SK-N-SH treated with all-trans-retinoic acid at 6 μM for 48 hours (cell line): Measurements from ENCODE around the gene MRPL21.

Experiments used
- ATAC-seq: fragments of 200-7000 bp; cut with Tn5 transposase; 3 replicates; pipeline ENCODE4 v1.9.1; 2020; ENCODE audit warnings: mild to moderate bottlenecking, moderate library complexity
- ARNTL ChIP-seq: fragments of 450-650 bp; formaldehyde crosslinking; IDR thresholded peaks from 2 replicates; pipeline ENCODE4 v1.5.0; 2020; ENCODE audit warnings: low read depth, mild to moderate bottlenecking, moderate library complexity, borderline replicate concordance
- BACH2 ChIP-seq: fragments of 250-450 bp; sonication (Bioruptor Pico); IDR thresholded peaks from 2 replicates; pipeline ENCODE4 v1.9.0; 2021; ENCODE audit warnings: mild to moderate bottlenecking, borderline replicate concordance
- CREB5 ChIP-seq: fragments of 250-450 bp; sonication (Bioruptor Pico); IDR thresholded peaks from 2 replicates; pipeline ENCODE4 v1.5.1; 2020; ENCODE audit warnings: low read depth, mild to moderate bottlenecking, moderate library complexity
- CSDC2 ChIP-seq: fragments of 250-450 bp; sonication (Bioruptor Pico); IDR thresholded peaks from 2 replicates; pipeline ENCODE4 v1.5.0; 2020; ENCODE audit warnings: mild to moderate bottlenecking, moderate library complexity
- ESRRG ChIP-seq: fragments of 250-450 bp; sonication (Bioruptor Pico); IDR thresholded peaks from 2 replicates; pipeline ENCODE4 v1.6.1; 2021; ENCODE audit warnings: mild to moderate bottlenecking
- OSR1 ChIP-seq: fragments of 250-450 bp; sonication (Bioruptor Pico); IDR thresholded peaks from 2 replicates; pipeline ENCODE4 v1.8.0; 2022; ENCODE audit warnings: moderate library complexity, mild to moderate bottlenecking, inconsistent platforms
- PATZ1 ChIP-seq: fragments of 250-450 bp; sonication (Bioruptor Pico); IDR thresholded peaks from 2 replicates; pipeline ENCODE4 v1.8.0; 2020; ENCODE audit warnings: mild to moderate bottlenecking, moderate library complexity, borderline replicate concordance
- PPARA ChIP-seq: fragments of 250-450 bp; sonication (Bioruptor Pico); IDR thresholded peaks from 2 replicates; pipeline ENCODE4 v1.5.0; 2020; ENCODE audit warnings: mild to moderate bottlenecking, borderline replicate concordance
- SNAI2 ChIP-seq: fragments of 250-450 bp; sonication (Bioruptor Pico); IDR thresholded peaks from 2 replicates; pipeline ENCODE4 v1.5.0; 2020; ENCODE audit warnings: mild to moderate bottlenecking, moderate library complexity
- TCF4 ChIP-seq: fragments of 250-450 bp; sonication (Bioruptor Pico); IDR thresholded peaks from 2 replicates; pipeline ENCODE4 v1.8.0; 2021; ENCODE audit warnings: mild to moderate bottlenecking, moderate library complexity, borderline replicate concordance
- TOX ChIP-seq: fragments of 250-450 bp; sonication (Bioruptor Pico); IDR thresholded peaks from 2 replicates; pipeline ENCODE4 v1.8.0; 2021; ENCODE audit warnings: mild to moderate bottlenecking, moderate library complexity, borderline replicate concordance
- TSHZ2 ChIP-seq: fragments of 250-450 bp; sonication (Bioruptor Pico); IDR thresholded peaks from 2 replicates; pipeline ENCODE4 v1.5.0; 2020; ENCODE audit warnings: mild to moderate bottlenecking, moderate library complexity
- ZC3H10 ChIP-seq: fragments of 250-450 bp; sonication (Bioruptor Pico); IDR thresholded peaks from 2 replicates; pipeline ENCODE4 v1.5.1; 2021; ENCODE audit warnings: mild to moderate bottlenecking, moderate library complexity
- ZFP3 ChIP-seq: fragments of 250-450 bp; sonication (Bioruptor Pico); IDR thresholded peaks from 2 replicates; pipeline ENCODE4 v1.5.0; 2020; ENCODE audit warnings: mild to moderate bottlenecking, moderate library complexity
- ZFP30 ChIP-seq: fragments of 450-650 bp; formaldehyde crosslinking; IDR thresholded peaks from 2 replicates; pipeline ENCODE4 v1.5.0; 2022; ENCODE audit warnings: mild to moderate bottlenecking, moderate library complexity
- ZNF565 ChIP-seq: fragments of 450-650 bp; formaldehyde crosslinking; conservative IDR thresholded peaks from 2 replicates; pipeline ENCODE4 v1.5.0; 2020; ENCODE audit warnings: low read depth, mild to moderate bottlenecking, moderate library complexity
- ZNF70 ChIP-seq: fragments of 450-650 bp; formaldehyde crosslinking; IDR thresholded peaks from 2 replicates; pipeline ENCODE4 v1.5.0; 2020; ENCODE audit warnings: mild to moderate bottlenecking, moderate library complexity
- ZNF8 ChIP-seq: fragments of 450-650 bp; formaldehyde crosslinking; IDR thresholded peaks from 2 replicates; pipeline ENCODE4 v1.5.0; 2020; ENCODE audit warnings: mild to moderate bottlenecking, moderate library complexity
- TF ChIP-seq, protein P1 (sequence below): fragments of 250-450 bp; sonication (Bioruptor Pico); IDR thresholded peaks from 2 replicates; pipeline ENCODE4 v1.8.0; 2021; ENCODE audit warnings: low read depth, mild to moderate bottlenecking, moderate library complexity, borderline replicate concordance
- TF ChIP-seq, protein P2 (sequence below): fragments of 250-450 bp; sonication (Bioruptor Pico); IDR thresholded peaks from 2 replicates; pipeline ENCODE4 v1.5.1; 2021; ENCODE audit warnings: mild to moderate bottlenecking, moderate library complexity

The MRPL21 gene

DNA sequence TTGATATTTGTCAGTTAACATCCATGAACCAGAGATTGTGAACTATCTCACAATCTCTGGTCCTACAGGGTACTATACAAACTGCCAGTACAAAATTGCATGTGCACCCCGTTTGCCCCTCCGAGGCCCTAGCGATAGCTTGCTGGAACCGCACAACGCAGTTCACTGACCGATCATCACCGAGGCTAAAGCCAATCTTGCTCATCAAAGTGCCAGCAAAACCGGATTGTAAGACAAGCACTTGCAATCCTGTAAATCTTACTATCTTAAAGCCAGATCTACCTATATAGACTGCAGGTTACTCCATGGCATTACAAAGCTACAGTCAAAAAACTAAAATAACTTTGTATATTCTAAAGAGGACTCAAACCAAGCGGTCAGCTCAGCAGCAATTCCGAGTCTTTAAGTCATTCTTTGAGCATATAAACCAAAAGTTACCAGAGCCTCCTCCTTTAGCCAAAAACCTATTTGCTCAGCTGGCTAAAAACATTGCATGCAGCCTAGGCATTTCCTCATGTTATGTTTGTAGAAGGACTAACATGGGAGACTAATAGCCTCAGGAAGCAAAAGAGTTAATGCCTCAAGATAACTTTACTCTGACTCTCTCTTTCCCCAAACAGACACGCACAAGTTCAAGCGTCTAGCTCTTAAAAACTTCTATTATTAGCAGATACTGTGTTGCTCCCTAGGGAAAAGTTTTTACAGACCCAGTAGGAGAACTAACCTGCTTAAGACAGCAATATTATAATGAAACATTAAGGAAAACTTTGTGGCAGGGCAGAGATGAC is 31.2 kb downstream of the MRPL21 start:
- TF ChIP-seq TOX (CRISPR knock-in tag) = no peak
- TF ChIP-seq CREB5 (CRISPR knock-in tag) = no peak
- no peak for TF ChIP-seq ZNF8
- no peak for TF ChIP-seq SNAI2
- no peak for TF ChIP-seq ARNTL
- no peak for TF ChIP-seq ZNF565 (CRISPR knock-in tag)
- TF ChIP-seq PPARA = no peak
- TF ChIP-seq, protein P1, sequence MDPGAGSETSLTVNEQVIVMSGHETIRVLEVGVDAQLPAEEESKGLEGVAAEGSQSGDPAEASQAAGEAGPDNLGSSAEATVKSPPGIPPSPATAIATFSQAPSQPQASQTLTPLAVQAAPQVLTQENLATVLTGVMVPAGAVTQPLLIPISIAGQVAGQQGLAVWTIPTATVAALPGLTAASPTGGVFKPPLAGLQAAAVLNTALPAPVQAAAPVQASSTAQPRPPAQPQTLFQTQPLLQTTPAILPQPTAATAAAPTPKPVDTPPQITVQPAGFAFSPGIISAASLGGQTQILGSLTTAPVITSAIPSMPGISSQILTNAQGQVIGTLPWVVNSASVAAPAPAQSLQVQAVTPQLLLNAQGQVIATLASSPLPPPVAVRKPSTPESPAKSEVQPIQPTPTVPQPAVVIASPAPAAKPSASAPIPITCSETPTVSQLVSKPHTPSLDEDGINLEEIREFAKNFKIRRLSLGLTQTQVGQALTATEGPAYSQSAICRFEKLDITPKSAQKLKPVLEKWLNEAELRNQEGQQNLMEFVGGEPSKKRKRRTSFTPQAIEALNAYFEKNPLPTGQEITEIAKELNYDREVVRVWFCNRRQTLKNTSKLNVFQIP (CRISPR knock-in tag) = no peak
- no peak for TF ChIP-seq BACH2 (CRISPR knock-in tag)
- TF ChIP-seq OSR1 (CRISPR knock-in tag) = no peak
- no peak for TF ChIP-seq ZFP3 (CRISPR knock-in tag)
- no peak for ATAC-seq

GRCh38 chr11:68870470-68870869 is 33.2 kb downstream of the MRPL21 start:
- TF ChIP-seq ZFP30 (CRISPR knock-in tag) = no peak
- no peak for TF ChIP-seq OSR1 (CRISPR knock-in tag)
- TF ChIP-seq, protein P2, sequence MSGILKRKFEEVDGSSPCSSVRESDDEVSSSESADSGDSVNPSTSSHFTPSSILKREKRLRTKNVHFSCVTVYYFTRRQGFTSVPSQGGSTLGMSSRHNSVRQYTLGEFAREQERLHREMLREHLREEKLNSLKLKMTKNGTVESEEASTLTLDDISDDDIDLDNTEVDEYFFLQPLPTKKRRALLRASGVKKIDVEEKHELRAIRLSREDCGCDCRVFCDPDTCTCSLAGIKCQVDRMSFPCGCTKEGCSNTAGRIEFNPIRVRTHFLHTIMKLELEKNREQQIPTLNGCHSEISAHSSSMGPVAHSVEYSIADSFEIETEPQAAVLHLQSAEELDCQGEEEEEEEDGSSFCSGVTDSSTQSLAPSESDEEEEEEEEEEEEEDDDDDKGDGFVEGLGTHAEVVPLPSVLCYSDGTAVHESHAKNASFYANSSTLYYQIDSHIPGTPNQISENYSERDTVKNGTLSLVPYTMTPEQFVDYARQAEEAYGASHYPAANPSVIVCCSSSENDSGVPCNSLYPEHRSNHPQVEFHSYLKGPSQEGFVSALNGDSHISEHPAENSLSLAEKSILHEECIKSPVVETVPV (CRISPR knock-in tag) = no peak
- TF ChIP-seq PATZ1 = no peak
- TF ChIP-seq ZNF565 (CRISPR knock-in tag) = no peak
- TF ChIP-seq ZNF70 = no peak
- no peak for TF ChIP-seq TSHZ2 (CRISPR knock-in tag)
- TF ChIP-seq ZFP3 (CRISPR knock-in tag) = no peak
- TF ChIP-seq CREB5 (CRISPR knock-in tag) = no peak
- TF ChIP-seq ESRRG = no peak
- TF ChIP-seq SNAI2 = no peak
- TF ChIP-seq CSDC2 (CRISPR knock-in tag) = no peak
- TF ChIP-seq ZNF8 = no peak
- no peak for TF ChIP-seq ZC3H10 (CRISPR knock-in tag)
- TF ChIP-seq TOX (CRISPR knock-in tag) = no peak
- no peak for TF ChIP-seq TCF4 (CRISPR knock-in tag)
- no peak for ATAC-seq
